ENCODE measurements around the gene STK17A. TPM values are rescaled to one million over a fixed set of nuclear protein-coding genes. Genes with fewer than 3 reads are reported as not detected.

The STK17A gene
- total RNA-seq, 1 experiment from 2014 or later: 21.3 TPM

DNA sequence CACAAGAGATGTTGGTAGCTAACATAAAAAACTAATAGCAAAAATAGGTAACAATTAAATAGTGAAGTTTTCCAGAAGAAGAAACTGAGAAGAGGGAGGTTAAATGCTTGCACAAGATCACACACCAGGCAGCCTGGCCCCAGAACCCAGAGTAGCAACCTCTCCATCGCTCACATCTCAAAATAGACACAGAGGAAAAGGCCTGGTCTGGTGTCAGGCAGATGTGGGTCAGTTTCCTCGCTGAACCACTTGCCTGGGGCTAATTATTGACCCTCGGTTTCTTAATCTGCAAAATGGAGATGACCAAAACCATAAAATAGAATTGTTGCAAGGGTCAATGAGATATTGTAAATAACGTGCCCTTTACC lies 44.5 kb upstream of the STK17A start:
- no peak for DNase-seq (ENCODE audit: low read depth, low spot score)
- H3K4me1 ChIP-seq (ENCODE audit: control insufficient read depth, insufficient read depth, low read length): no peaks in the 10 kb centered on the region
- no TSS peak for BruUV-seq (replicated peaks)
- intact Hi-C loops (cut with micrococcal nuclease; ENCODE audit: unreplicated experiment) (no loop called here), in situ Hi-C loops (cut with HindIII; ENCODE audit: low pct_unique_long_range_greater_than_20kb, low sequenced_read_pairs) (no loop called here)
- H3K27me3 ChIP-seq (ENCODE audit: control insufficient read depth, insufficient read depth, low read length): peaks cover 9% of the 10 kb centered on the region
- no peak overlapping the region for H3K27ac ChIP-seq (ENCODE audit: low read length)
- H3K9me3 ChIP-seq (ENCODE audit: control insufficient read depth, insufficient read depth, low read depth, low read length): no peaks in the 10 kb centered on the region
- POLR2A ChIA-PET: no interaction called here
- TF ChIP-seq TCF7L2 (IDR thresholded peaks at IDR 0.05; ENCODE audit: low read depth, low read length) (no peak), POLR2AphosphoS5 (IDR thresholded peaks at IDR 0.05; ENCODE audit: low read depth, low read length) (no peak), CTCF (IDR thresholded peaks at IDR 0.05) (no peak), REST (IDR thresholded peaks at IDR 0.05; ENCODE audit: insufficient read depth in 1 of 2, low read depth in 2 of 2, low read length in 1 of 2) (no peak), SIN3A (IDR thresholded peaks at IDR 0.05; ENCODE audit: borderline replicate concordance, insufficient read depth, low read depth, low read length) (no peak)
- no peak for ATAC-seq
- no peaks in the 10 kb centered on the region for H3K36me3 ChIP-seq (ENCODE audit: control insufficient read depth, insufficient read depth, low read length)
- CTCF ChIA-PET: no interaction called here
- H3K4me3 ChIP-seq (ENCODE audit: low read depth in 2 of 2, low read length in 2 of 2): no peak overlapping the region

GRCh38 chr7:43540471-43540870 lies 42.4 kb upstream of the STK17A start:
- no peak overlapping the region for H3K4me3 ChIP-seq (ENCODE audit: low read depth in 2 of 2, low read length in 2 of 2)
- H3K27ac ChIP-seq (ENCODE audit: low read length): no peak overlapping the region
- POLR2A ChIA-PET: no interaction called here
- TF ChIP-seq TCF7L2 (IDR thresholded peaks at IDR 0.05; ENCODE audit: low read depth, low read length): no peak
- no peak for TF ChIP-seq CTCF (IDR thresholded peaks at IDR 0.05)
- no peak for TF ChIP-seq REST (IDR thresholded peaks at IDR 0.05; ENCODE audit: insufficient read depth in 1 of 2, low read depth in 2 of 2, low read length in 1 of 2)
- TF ChIP-seq POLR2AphosphoS5 (IDR thresholded peaks at IDR 0.05; ENCODE audit: low read depth, low read length): no peak
- no peak for TF ChIP-seq SIN3A (IDR thresholded peaks at IDR 0.05; ENCODE audit: borderline replicate concordance, insufficient read depth, low read depth, low read length)
- no peaks in the 10 kb centered on the region for H3K36me3 ChIP-seq (ENCODE audit: control insufficient read depth, insufficient read depth, low read length)
- in situ Hi-C loops (cut with HindIII; ENCODE audit: low pct_unique_long_range_greater_than_20kb, low sequenced_read_pairs): no loop called here
- CTCF ChIA-PET: no interaction called here
- H3K27me3 ChIP-seq (ENCODE audit: control insufficient read depth, insufficient read depth, low read length): peaks cover 23% of the 10 kb centered on the region
- no peak for ATAC-seq
- no peak for DNase-seq (ENCODE audit: low read depth, low spot score)
- H3K4me1 ChIP-seq (ENCODE audit: control insufficient read depth, insufficient read depth, low read length): no peaks in the 10 kb centered on the region
- no TSS peak for BruUV-seq (replicated peaks)
- intact Hi-C loops (cut with micrococcal nuclease; ENCODE audit: unreplicated experiment): no loop called here
- H3K9me3 ChIP-seq (ENCODE audit: control insufficient read depth, insufficient read depth, low read depth, low read length): no peaks in the 10 kb centered on the region
